Epithelial cell of esophagus (primary cell): Measurements from ENCODE around the gene CDON.

ENCODE experiments used
- DNase-seq: peaks from one replicate; pipeline ENCODE4 v3.0.0; 2010; ENCODE audit warnings: low read depth
- H3K4me3 ChIP-seq: 2 replicates; pipeline ENCODE4 v1.5.1; 2011; ENCODE audit warnings: mild to moderate bottlenecking, low read length, control low read depth
- TF ChIP-seq, protein P1 (sequence below): IDR thresholded peaks from 2 replicates; pipeline ENCODE4 v1.5.1; 2011; ENCODE audit warnings: low read depth, mild to moderate bottlenecking, low read length, control low read depth, inconsistent platforms; ENCODE audit not compliant: insufficient read depth; ENCODE audit errors: missing control alignments

The CDON gene

DNA sequence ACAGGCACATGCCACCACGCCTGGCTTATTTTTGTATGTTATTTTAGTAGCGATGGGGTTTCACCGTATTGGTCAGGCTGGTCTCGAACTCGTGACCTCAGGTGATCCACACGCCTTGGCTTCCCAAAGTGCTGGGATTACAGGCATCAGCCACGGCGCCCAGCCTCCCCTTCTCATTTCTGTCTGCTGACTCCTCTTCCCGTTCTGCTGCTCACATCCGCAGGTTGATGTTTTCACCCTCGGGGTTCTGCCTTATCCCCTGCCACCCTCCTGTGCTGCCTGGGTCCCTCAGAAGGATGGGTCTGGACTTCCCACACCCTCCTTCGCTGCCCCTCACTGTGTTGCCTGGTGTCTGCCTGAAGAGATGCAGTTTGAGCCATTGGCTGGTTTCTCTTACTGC, 136.0 kb downstream of the CDON start:
- TF ChIP-seq, protein P1, sequence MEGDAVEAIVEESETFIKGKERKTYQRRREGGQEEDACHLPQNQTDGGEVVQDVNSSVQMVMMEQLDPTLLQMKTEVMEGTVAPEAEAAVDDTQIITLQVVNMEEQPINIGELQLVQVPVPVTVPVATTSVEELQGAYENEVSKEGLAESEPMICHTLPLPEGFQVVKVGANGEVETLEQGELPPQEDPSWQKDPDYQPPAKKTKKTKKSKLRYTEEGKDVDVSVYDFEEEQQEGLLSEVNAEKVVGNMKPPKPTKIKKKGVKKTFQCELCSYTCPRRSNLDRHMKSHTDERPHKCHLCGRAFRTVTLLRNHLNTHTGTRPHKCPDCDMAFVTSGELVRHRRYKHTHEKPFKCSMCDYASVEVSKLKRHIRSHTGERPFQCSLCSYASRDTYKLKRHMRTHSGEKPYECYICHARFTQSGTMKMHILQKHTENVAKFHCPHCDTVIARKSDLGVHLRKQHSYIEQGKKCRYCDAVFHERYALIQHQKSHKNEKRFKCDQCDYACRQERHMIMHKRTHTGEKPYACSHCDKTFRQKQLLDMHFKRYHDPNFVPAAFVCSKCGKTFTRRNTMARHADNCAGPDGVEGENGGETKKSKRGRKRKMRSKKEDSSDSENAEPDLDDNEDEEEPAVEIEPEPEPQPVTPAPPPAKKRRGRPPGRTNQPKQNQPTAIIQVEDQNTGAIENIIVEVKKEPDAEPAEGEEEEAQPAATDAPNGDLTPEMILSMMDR, result no peak
- no peak overlapping the region for H3K4me3 ChIP-seq
- DNase-seq, result no peak

DNA sequence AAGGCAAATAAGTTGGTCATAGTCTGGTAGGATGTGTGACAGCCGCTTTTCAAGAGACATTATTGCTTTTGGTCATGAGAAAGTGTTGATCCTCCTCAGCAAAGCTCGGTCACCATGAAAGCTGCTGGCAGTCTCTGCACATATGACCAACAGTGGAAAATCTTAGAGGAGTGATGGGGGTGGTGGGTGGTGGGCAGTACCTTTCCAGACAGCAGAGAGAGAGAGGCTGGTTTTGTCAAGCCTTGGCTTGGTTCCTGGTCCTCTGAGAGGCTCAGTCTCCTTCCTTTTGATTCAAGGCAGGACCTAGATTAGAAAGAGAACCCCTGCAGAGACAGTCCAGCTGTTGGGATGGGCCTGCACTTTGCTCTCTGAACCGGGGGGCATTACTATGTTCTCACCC, 136.9 kb downstream of the CDON start:
- TF ChIP-seq, protein P1, result no peak
- no peak overlapping the region for H3K4me3 ChIP-seq
- DNase-seq, result no peak

DNA sequence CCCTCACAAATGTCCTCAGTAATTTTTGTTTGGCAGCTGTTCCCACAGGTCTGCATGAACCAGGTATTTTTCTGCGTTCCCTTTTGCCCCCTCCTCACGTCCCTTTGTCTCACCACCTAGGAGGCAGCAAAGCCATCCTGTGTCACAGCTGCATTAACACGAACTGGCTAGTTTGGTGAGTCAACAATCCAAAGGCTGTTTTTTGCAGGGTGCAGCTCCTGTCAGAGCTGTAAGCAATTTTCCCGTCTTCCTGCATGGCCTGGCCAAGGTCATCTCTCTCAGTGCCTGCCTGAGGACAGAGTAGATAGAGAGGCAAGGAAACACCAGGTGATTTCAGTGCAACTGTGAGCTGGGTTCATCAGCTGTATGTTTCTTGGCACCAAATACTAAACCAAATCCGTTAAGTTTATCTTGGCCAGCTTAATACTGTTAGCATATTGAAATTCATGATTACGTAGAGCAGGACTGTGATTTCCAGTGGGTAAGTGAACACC, 137.4 kb downstream of the CDON start:
- no peak overlapping the region for H3K4me3 ChIP-seq
- TF ChIP-seq, protein P1, result no peak
- DNase-seq, result no peak

DNA sequence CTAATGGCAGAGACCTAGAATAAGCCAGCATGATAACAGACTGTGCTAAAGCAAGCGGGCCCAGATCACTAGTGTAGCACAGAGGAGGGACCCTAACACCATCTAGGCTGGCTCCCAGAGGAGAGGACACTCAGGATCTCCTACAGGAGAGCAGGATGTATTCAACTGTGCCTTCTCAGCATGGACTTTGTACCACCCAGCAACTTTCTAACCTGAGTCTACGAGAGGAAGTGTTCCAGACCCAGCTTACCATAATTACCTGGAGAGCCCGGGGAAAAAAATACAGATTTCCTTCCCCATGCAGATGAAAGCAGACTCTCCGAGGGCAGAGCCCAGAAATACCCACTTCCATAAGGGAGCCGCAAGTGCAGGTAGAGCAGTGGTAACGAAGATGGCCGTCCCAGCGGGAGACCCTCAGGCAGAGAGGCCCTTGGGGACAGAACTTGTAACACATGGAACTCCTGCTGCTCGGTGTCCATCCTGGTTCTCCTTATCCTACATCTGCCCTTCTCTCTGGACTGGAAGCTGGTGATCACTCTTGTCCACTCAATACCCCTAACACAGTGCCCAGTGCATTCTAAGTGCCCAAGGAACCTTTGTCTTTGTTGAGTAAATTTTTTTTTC, 138.2 kb downstream of the CDON start:
- H3K4me3 ChIP-seq, result no peak overlapping the region
- no peak for DNase-seq
- TF ChIP-seq, protein P1, result no peak

DNA sequence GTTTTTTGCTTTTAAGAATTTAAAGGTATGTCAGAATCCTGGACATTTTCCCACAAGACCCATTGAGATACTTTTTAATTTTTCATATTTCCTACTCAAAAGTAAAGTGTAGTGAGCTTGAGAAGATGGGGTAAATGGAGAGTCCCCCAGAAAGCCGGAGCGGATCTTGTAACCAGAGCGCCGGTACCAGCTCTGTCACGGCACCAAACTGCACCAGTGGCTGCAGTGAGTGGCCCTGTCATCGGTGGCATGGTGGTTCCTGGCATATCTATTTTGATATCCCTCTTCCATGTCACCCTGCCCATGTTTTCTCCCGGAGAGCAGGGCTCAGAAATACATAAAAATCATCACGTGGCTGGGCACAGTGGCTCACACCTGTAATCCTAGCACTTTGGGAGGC, 139.0 kb downstream of the CDON start:
- TF ChIP-seq, protein P1, result no peak
- no peak for DNase-seq
- no peak overlapping the region for H3K4me3 ChIP-seq

DNA sequence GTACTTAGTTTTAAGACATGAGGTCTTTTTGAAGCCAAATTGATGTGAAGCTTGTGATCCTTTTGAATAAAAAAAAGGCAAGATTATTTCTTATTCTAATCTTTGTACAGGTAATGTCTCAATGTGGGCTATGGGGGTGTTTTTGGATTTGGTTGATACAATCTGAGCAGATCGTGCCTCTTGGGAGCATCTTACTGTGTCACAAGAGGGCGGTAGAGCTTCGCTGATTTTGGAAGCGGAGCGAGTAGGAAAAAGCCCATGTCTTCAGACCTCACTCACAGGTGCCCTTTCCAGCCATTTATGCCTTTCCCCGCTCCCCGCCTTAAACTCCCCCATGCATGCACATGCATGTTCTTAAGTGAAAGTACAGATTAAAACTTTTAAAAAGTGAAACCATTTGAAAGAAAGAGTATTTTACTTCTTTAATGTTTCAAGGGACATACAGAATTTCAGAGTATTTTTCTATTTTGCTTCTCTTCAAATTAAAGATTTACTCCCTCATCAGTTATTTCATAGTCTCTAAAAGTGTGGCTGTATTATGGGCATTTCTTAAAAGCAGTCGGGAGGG, 139.6 kb downstream of the CDON start:
- DNase-seq, result peak; percentile 80
- no peak overlapping the region for H3K4me3 ChIP-seq
- TF ChIP-seq, protein P1, result peak; percentile 95

- TF ChIP-seq, protein P1, result no peak
- H3K4me3 ChIP-seq, result no peak overlapping the region
- DNase-seq, result no peak
Observed at GRCh38 chr11:125922156-125922555, 140.5 kb downstream of the CDON start.
